HEK293 (cell line): ENCODE results near the gene NIN.

ENCODE experiments used
- KLF9 ChIP-seq: fragments of 450-650 bp; formaldehyde crosslinking; IDR thresholded peaks from 2 replicates; pipeline ENCODE4 v1.5.1; 2016; ENCODE audit warnings: missing biosample characterization, missing genetic modification characterization, low read depth
- OSR2 ChIP-seq: fragments of 450-650 bp; formaldehyde crosslinking; IDR thresholded peaks from 2 replicates; pipeline ENCODE4 v1.5.1; 2016; ENCODE audit warnings: missing biosample characterization, missing genetic modification characterization
- PBX3 ChIP-seq: sonication (generic); formaldehyde crosslinking; IDR thresholded peaks from 2 replicates; pipeline ENCODE4 v1.8.1; 2022; ENCODE audit warnings: mild to moderate bottlenecking, moderate library complexity, missing genetic modification reagents
- PRDM1 ChIP-seq: fragments of 450-650 bp; formaldehyde crosslinking; IDR thresholded peaks from 2 replicates; pipeline ENCODE4; 2016; ENCODE audit warnings: missing biosample characterization, missing genetic modification characterization
- ZBTB8A ChIP-seq: fragments of 450-650 bp; formaldehyde crosslinking; IDR thresholded peaks from 2 replicates; pipeline ENCODE4 v1.5.1; 2016; ENCODE audit warnings: missing biosample characterization, missing genetic modification characterization
- ZNF274 ChIP-seq, 2 experiments: fragments of 200-500 bp in 1 of 2; fragments of 450-650 bp in 1 of 2; sonication (Bioruptor generic) in 1 of 2; formaldehyde crosslinking in 1 of 2; IDR thresholded peaks; 2 replicates each; pipeline versions ENCODE4 v1.5.1 to v1.6.1; 2014 to 2016; ENCODE audit warnings: borderline replicate concordance in 1 of 2, inconsistent platforms in 1 of 2, low read length in 1 of 2, missing biosample characterization in 1 of 2, missing genetic modification characterization in 1 of 2
- ZNF311 ChIP-seq: fragments of 450-650 bp; formaldehyde crosslinking; IDR thresholded peaks from 2 replicates; pipeline ENCODE4 v1.5.1; 2017; ENCODE audit warnings: missing biosample characterization, missing genetic modification characterization, borderline replicate concordance
- ZNF362 ChIP-seq: fragments of 450-650 bp; formaldehyde crosslinking; IDR thresholded peaks from 2 replicates; pipeline ENCODE4 v1.5.1; 2016; ENCODE audit warnings: missing biosample characterization, missing genetic modification characterization
- ZNF433 ChIP-seq: fragments of 450-650 bp; formaldehyde crosslinking; IDR thresholded peaks from 2 replicates; pipeline ENCODE4 v1.5.1; 2016; ENCODE audit warnings: missing biosample characterization, missing genetic modification characterization, low read depth
- ZNF629 ChIP-seq: fragments of 450-650 bp; formaldehyde crosslinking; IDR thresholded peaks from 2 replicates; pipeline ENCODE4 v1.5.1; 2017; ENCODE audit warnings: missing biosample characterization, missing genetic modification characterization
- ZNF830 ChIP-seq: fragments of 450-650 bp; IDR thresholded peaks from 2 replicates; pipeline ENCODE4 v1.5.0; 2018; ENCODE audit warnings: missing biosample characterization, missing genetic modification characterization, low read depth, mild to moderate bottlenecking, moderate library complexity
- TF ChIP-seq, protein P1 (sequence below): fragments of 450-650 bp; IDR thresholded peaks from 2 replicates; pipeline ENCODE4 v1.5.1; 2018; ENCODE audit warnings: missing biosample characterization, missing genetic modification characterization
- TF ChIP-seq, protein P2 (sequence below): fragments of 450-650 bp; formaldehyde crosslinking; IDR thresholded peaks from 2 replicates; pipeline ENCODE4 v1.5.1; 2016; ENCODE audit warnings: missing biosample characterization, missing genetic modification characterization

DNA sequence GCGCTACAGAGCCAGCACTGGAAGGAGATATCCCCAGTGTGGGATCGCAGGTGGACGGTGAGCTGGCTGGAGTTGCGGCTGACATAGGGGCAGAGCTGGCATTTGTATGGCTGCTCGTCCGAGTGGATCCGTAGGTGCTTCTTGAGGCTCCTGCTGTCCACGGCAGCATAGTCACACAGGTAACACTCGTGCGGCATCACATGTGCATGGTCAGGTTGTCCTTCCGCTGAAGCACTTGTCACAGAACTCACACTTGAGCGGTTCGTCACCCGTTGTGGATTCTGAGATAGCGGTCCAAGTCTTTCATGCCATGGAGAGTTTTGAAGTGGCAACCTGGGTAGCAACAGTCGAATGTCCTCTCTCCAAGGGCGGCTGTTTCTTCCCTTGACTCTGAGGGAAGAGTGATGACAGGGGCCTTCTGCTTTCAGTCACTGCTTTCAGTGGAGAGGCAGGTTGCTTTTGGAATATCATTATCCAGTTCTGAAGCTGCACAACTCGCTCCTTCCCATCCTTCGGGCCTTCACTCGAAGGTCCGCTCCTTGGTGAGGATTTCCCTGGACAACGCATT is 125.9 kb downstream of the NIN start:
- TF ChIP-seq ZNF433 (no peak), ZNF274 (IDR thresholded peaks at IDR 0.05; ENCODE audit: low read length) (no peak), ZNF274 (tag by site-specific recombination; IDR thresholded peaks at IDR 0.05; ENCODE audit: borderline replicate concordance) (no peak), PBX3 (CRISPR knock-in tag) (no peak), ZNF629 (tag by site-specific recombination) (no peak), PRDM1 (tag by site-specific recombination) (no peak), ZBTB8A (tag by site-specific recombination) (no peak), OSR2 (tag by site-specific recombination) (no peak), ZNF311 (tag by site-specific recombination) (no peak), ZNF830 (tag by site-specific recombination) (no peak), KLF9 (tag by site-specific recombination) (no peak), ZNF362 (no peak)
- TF ChIP-seq, protein P1, sequence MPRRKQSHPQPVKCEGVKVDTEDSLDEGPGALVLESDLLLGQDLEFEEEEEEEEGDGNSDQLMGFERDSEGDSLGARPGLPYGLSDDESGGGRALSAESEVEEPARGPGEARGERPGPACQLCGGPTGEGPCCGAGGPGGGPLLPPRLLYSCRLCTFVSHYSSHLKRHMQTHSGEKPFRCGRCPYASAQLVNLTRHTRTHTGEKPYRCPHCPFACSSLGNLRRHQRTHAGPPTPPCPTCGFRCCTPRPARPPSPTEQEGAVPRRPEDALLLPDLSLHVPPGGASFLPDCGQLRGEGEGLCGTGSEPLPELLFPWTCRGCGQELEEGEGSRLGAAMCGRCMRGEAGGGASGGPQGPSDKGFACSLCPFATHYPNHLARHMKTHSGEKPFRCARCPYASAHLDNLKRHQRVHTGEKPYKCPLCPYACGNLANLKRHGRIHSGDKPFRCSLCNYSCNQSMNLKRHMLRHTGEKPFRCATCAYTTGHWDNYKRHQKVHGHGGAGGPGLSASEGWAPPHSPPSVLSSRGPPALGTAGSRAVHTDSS (tag by site-specific recombination), result no peak
- TF ChIP-seq, protein P2, sequence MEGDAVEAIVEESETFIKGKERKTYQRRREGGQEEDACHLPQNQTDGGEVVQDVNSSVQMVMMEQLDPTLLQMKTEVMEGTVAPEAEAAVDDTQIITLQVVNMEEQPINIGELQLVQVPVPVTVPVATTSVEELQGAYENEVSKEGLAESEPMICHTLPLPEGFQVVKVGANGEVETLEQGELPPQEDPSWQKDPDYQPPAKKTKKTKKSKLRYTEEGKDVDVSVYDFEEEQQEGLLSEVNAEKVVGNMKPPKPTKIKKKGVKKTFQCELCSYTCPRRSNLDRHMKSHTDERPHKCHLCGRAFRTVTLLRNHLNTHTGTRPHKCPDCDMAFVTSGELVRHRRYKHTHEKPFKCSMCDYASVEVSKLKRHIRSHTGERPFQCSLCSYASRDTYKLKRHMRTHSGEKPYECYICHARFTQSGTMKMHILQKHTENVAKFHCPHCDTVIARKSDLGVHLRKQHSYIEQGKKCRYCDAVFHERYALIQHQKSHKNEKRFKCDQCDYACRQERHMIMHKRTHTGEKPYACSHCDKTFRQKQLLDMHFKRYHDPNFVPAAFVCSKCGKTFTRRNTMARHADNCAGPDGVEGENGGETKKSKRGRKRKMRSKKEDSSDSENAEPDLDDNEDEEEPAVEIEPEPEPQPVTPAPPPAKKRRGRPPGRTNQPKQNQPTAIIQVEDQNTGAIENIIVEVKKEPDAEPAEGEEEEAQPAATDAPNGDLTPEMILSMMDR (tag by site-specific recombination), result no peak
